ENCODE results near the gene SOWAHA.

GRCh38 chr5:132841305-132841704, 28.2 kb downstream of the SOWAHA start:
- TF ChIP-seq CTCF (IDR thresholded peaks at IDR 0.05; ENCODE audit: extremely low read depth in 1 of 2, insufficient read depth in 1 of 2, low read depth in 1 of 2, low read length in 2 of 2) (no peak), MYC (IDR thresholded peaks at IDR 0.05; ENCODE audit: low read depth, low read length) (no peak), POLR2A (IDR thresholded peaks at IDR 0.05; ENCODE audit: low read depth, low read length) (no peak), MAX (IDR thresholded peaks at IDR 0.05; ENCODE audit: insufficient read depth, insufficient read length) (no peak), POLR2AphosphoS5 (IDR thresholded peaks at IDR 0.05; ENCODE audit: insufficient read depth, low read depth, low read length) (no peak), JUN (IDR thresholded peaks at IDR 0.05; ENCODE audit: borderline replicate concordance, insufficient read depth, insufficient read length, low read depth) (no peak), GATA2 (IDR thresholded peaks at IDR 0.05; ENCODE audit: insufficient read depth, insufficient read length, low read depth, low read length) (no peak), EZH2 (IDR thresholded peaks at IDR 0.05; ENCODE audit: borderline replicate concordance, low read depth, low read length, severe bottlenecking) (no peak)

All from endothelial cell of umbilical vein (primary cell).